Measurements from ENCODE around the gene ANO9. TPM values are rescaled to one million over a fixed set of nuclear protein-coding genes. Genes with fewer than 3 reads are reported as not detected.
"Not testable (repeated sequence)": the region's sequence is repeated elsewhere in the genome, so short reads cannot be mapped to it uniquely, and the experiment has no call there.

The ANO9 gene
- total RNA-seq, 2 donors from 2014 or later: 121 to 129 TPM

DNA sequence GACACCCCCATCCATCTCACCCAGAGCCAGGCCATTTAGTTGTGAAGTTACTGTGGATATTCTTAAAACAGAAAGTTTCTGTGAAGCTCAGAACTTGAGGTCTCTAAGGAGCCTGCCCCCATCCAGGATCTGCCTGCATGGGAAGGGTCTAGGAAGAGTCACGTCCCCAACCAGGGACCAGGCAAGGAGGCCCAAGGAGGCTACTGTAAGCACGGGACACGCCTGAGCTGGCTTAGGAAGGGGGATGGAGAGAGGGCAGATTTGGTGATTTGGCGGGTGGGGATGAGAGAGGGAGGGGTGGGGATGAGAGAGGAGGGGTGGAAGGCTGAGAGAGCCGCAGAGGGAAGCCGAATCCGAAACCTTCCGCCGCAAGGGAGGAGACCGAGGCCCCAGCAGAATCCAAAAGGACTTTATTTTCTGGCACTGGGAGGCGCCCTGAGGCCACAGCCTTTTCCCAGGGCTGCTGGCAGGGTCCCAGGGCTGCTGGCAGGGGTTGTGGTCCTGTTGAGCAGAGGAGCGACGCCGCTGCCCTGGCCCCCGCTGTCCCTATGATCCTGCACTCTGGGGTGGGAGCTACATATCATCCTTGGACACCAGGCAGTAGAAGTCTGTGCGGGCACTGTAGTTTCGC, 36.4 kb downstream of the ANO9 start:
- Histone ChIP-seq H3K4me3 (no peak overlapping the region), H3K4me1 (peaks cover 9% of the 10 kb centered on the region), H3K9ac (ENCODE audit: low read depth in 2 of 2, low read length in 2 of 2) (no peak overlapping the region), H3K27me3 (no peaks in the 10 kb centered on the region), H3K36me3 (no peaks in the 10 kb centered on the region), H3K9me3 (no peaks in the 10 kb centered on the region), H3K27ac (no peak overlapping the region)
- intact Hi-C loops (cut with DNase I): loop anchor here (5.0 kb wide), 1 partner anchor 42 kb away; no protein-coding TSS in a partner anchor
- TF ChIP-seq, protein P1, sequence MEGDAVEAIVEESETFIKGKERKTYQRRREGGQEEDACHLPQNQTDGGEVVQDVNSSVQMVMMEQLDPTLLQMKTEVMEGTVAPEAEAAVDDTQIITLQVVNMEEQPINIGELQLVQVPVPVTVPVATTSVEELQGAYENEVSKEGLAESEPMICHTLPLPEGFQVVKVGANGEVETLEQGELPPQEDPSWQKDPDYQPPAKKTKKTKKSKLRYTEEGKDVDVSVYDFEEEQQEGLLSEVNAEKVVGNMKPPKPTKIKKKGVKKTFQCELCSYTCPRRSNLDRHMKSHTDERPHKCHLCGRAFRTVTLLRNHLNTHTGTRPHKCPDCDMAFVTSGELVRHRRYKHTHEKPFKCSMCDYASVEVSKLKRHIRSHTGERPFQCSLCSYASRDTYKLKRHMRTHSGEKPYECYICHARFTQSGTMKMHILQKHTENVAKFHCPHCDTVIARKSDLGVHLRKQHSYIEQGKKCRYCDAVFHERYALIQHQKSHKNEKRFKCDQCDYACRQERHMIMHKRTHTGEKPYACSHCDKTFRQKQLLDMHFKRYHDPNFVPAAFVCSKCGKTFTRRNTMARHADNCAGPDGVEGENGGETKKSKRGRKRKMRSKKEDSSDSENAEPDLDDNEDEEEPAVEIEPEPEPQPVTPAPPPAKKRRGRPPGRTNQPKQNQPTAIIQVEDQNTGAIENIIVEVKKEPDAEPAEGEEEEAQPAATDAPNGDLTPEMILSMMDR (IDR thresholded peaks at IDR 0.05): no peak
- DNase-seq: peak; percentile 44

DNA sequence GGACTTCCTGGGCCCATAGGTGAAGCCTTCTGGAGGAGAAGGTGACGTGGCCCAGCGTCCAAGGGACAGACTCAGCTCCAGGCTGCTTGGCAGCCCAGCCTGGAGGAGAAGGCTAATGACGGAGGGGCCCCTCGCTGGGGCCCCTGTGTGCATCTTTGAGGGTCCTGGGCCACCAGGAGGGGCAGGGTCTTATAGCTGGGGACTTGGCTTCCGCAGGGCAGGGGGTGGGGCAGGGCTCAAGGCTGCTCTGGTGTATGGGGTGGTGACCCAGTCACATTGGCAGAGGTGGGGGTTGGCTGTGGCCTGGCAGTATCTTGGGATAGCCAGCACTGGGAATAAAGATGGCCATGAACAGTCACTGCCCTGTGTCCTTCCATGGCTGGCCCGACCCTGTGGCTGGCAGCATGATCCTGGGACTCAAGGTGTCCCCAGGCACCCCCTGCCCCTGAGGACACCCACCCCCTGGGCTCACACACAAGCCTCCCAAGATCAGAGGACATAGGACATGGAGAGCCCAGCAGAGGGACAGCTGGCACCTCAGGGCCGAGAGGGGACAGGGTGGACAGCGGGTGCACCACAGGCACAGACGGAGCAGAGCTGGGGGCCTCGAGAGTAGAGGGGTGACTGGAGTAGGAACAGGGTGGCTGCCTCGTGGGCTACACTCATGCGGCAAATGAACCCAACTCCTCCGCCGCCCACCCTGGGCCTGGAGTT, 37.1 kb downstream of the ANO9 start:
- DNase-seq: no peak
- Histone ChIP-seq H3K9me3 (no peaks in the 10 kb centered on the region), H3K27me3 (no peaks in the 10 kb centered on the region), H3K27ac (no peak overlapping the region), H3K4me3 (no peak overlapping the region), H3K9ac (ENCODE audit: low read depth in 2 of 2, low read length in 2 of 2) (no peak overlapping the region), H3K36me3 (no peaks in the 10 kb centered on the region), H3K4me1 (peaks cover 9% of the 10 kb centered on the region)
- intact Hi-C loops (cut with DNase I): loop anchor here (5.0 kb wide), 1 partner anchor 43 kb away; no protein-coding TSS in a partner anchor
- TF ChIP-seq, protein P1 (IDR thresholded peaks at IDR 0.05): no peak

DNA sequence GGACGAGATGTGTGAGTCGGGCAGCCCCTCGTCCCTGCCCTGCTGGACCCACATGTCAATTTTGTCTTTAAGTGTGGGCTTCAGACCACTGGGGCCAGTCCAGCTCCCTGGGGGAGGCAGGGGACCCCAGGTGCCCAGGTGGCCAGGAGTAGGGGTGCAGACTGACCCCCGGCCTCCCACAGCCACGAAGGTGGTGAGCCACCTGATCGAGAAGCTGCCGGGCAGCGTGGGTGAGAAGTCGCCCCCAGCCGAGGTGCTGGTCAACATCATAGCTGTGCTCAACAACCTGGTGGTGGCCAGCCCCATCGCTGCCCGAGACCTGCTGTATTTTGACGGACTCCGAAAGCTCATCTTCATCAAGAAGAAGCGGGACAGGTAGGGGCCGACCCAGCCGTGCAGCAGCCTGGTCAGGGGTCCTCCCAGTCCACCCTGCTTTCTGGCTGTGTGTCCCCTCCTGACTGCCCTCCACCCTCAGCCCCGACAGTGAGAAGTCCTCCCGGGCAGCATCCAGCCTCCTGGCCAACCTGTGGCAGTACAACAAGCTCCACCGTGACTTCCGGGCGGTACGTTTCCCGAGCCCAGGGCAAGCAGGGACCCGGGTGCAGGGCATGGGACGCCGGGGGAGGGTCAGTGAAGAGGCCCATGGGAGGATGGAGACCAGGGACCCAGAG, 37.9 kb downstream of the ANO9 start:
- H3K27ac ChIP-seq: no peak overlapping the region
- peaks cover 9% of the 10 kb centered on the region for H3K4me1 ChIP-seq
- H3K9me3 ChIP-seq: no peaks in the 10 kb centered on the region
- H3K27me3 ChIP-seq: no peaks in the 10 kb centered on the region
- no peaks in the 10 kb centered on the region for H3K36me3 ChIP-seq
- H3K9ac ChIP-seq (ENCODE audit: low read depth in 2 of 2, low read length in 2 of 2): no peak overlapping the region
- DNase-seq: no peak
- TF ChIP-seq, protein P1 (IDR thresholded peaks at IDR 0.05): no peak
- intact Hi-C loops (cut with DNase I): no loop called here
- H3K4me3 ChIP-seq: no peak overlapping the region

DNA sequence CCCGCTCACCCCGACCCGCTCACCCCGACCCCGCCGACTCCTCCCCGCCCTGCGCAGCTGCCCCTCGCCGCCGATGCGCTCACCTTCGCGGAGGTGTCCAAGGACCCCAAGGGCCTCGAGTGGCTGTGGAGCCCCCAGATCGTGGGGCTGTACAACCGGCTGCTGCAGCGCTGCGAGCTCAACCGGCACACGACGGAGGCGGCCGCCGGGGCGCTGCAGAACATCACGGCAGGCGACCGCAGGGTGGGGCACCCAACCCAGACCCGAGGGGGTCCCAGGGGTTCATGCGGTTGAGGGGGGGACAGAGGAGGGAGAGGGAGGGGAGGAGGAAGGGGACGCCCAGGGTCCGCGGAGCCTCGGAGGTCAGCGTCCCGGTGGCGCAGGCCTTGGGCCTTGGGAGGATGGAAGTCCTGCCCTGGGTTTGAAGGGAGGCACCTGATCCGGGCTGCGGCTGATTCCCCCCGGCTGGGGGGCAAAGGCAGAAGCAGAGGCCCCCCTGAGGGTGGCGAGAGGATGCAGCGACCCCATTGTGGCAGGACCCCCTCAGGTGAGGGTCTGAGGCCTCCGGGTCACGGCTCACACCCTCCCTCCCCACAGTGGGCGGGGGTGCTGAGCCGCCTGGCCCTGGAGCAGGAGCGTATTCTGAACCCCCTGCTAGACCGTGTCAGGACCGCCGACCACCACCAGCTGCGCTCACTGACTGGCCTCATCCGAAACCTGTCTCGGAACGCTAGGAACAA, 38.6 kb downstream of the ANO9 start:
- Histone ChIP-seq H3K36me3 (no peaks in the 10 kb centered on the region), H3K27me3 (no peaks in the 10 kb centered on the region), H3K9ac (ENCODE audit: low read depth in 2 of 2, low read length in 2 of 2) (no peak overlapping the region), H3K4me1 (peaks cover 9% of the 10 kb centered on the region), H3K27ac (no peak overlapping the region), H3K9me3 (no peaks in the 10 kb centered on the region), H3K4me3 (no peak overlapping the region)
- intact Hi-C loops (cut with DNase I): no loop called here
- TF ChIP-seq, protein P1 (IDR thresholded peaks at IDR 0.05): no peak
- DNase-seq: no peak

DNA sequence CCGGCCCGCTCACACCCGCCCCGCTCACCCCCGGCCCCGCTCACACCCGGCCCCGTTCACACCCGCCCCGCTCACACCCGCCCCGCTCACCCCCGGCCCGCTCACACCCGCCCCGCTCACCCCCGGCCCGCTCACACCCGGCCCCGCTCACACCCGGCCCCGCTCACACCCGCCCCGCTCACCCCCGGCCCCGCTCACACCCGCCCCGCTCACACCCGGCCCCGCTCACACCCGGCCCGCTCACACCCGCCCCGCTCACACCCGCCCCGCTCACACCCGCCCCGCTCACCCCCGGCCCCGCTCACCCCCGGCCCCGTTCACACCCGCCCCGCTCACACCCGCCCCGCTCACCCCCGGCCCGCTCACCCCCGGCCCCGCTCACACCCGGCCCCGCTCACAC, 40.6 kb downstream of the ANO9 start:
- intact Hi-C loops (cut with DNase I); H3K4me1 ChIP-seq: not testable (repeated sequence)

More for the DNA sequence above, 40.6 kb downstream of the ANO9 start:
- not testable (repeated sequence) for H3K36me3 ChIP-seq; H3K27ac ChIP-seq; H3K9me3 ChIP-seq; DNase-seq; H3K9ac ChIP-seq (ENCODE audit: low read depth in 2 of 2, low read length in 2 of 2); H3K4me3 ChIP-seq; H3K27me3 ChIP-seq

Data from colonic mucosa (tissue), 4 donors.